Keratinocyte (primary cell): ENCODE measurements around the gene CDC6. TPM values are rescaled to one million over a fixed set of nuclear protein-coding genes. Genes with fewer than 3 reads are reported as not detected.

Source experiments
- DNase-seq: peaks from one replicate; pipeline ENCODE4 v3.0.0-alpha.2; 2011; ENCODE audit warnings: low read depth, missing footprints, low spot score
- FAIRE-seq: peaks from 2 replicates; lab custom pipeline; 2011; peaks lifted over from hg19 to GRCh38; lab: Jason Lieb, UNC
- H2AFZ ChIP-seq: 2 replicates; pipeline ENCODE4 v1.6.0; 2012; ENCODE audit warnings: low read length, control low read depth, inconsistent platforms; ENCODE audit not compliant: control insufficient read depth
- H3K27ac ChIP-seq: 2 replicates; pipeline ENCODE4 v1.5.1; 2011; ENCODE audit warnings: low read length; ENCODE audit not compliant: control insufficient read depth, insufficient read depth
- H3K27me3 ChIP-seq: 3 replicates; pipeline ENCODE4 v1.6.0; 2011; ENCODE audit warnings: low read length; ENCODE audit not compliant: control insufficient read depth, insufficient read depth; ENCODE audit errors: extremely low read depth
- H3K36me3 ChIP-seq, 2 experiments: 2 replicates in 1 of 2; 3 replicates in 1 of 2; pipeline ENCODE4 v1.5.1; 2011; ENCODE audit warnings: low read length in 2 of 2, mild to moderate bottlenecking in 1 of 2; ENCODE audit not compliant: control insufficient read depth in 2 of 2, insufficient read depth in 2 of 2; ENCODE audit errors: extremely low read depth in 1 of 2
- H3K4me1 ChIP-seq: 3 replicates; pipeline ENCODE4 v1.5.1; 2011; ENCODE audit warnings: low read length; ENCODE audit not compliant: control insufficient read depth, insufficient read depth; ENCODE audit errors: extremely low read depth
- H3K4me2 ChIP-seq: 3 replicates; pipeline ENCODE4 v1.6.0; 2011; ENCODE audit warnings: low read depth, low read length; ENCODE audit not compliant: control insufficient read depth, insufficient read depth; ENCODE audit errors: extremely low read depth
- H3K4me3 ChIP-seq, 3 experiments: fragments of 200-600 bp in 1 of 3; sonication (generic) in 1 of 3; 2 replicates in 2 of 3; 3 replicates in 1 of 3; pipeline ENCODE4 v1.5.1; 2011 to 2016; ENCODE audit warnings: low read length in 3 of 3, mild to moderate bottlenecking in 3 of 3, control low read depth in 2 of 3, inconsistent platforms in 1 of 3, low read depth in 1 of 3, mixed read lengths in 1 of 3, mixed run types in 1 of 3, moderate library complexity in 1 of 3; ENCODE audit not compliant: control insufficient read depth in 2 of 3, insufficient read depth in 2 of 3; ENCODE audit errors: extremely low read depth in 1 of 3
- H3K79me2 ChIP-seq: 2 replicates; pipeline ENCODE4 v1.6.0; 2012; ENCODE audit warnings: low read length; ENCODE audit not compliant: control insufficient read depth, insufficient read depth
- H3K9ac ChIP-seq: 3 replicates; pipeline ENCODE4 v1.6.0; 2011; ENCODE audit warnings: low read length; ENCODE audit not compliant: control insufficient read depth, insufficient read depth; ENCODE audit errors: extremely low read depth
- H3K9me1 ChIP-seq: 3 replicates; pipeline ENCODE4 v1.6.0; 2011; ENCODE audit warnings: low read length; ENCODE audit not compliant: control insufficient read depth, insufficient read depth; ENCODE audit errors: extremely low read depth
- H3K9me3 ChIP-seq: 2 replicates; pipeline ENCODE4 v1.5.1; 2012; ENCODE audit warnings: low read depth, low read length; ENCODE audit not compliant: control insufficient read depth
- H4K20me1 ChIP-seq: 3 replicates; pipeline ENCODE4 v1.6.0; 2011; ENCODE audit warnings: low read length; ENCODE audit not compliant: control insufficient read depth, insufficient read depth; ENCODE audit errors: extremely low read depth
- EZH2 ChIP-seq: IDR thresholded peaks from one replicate; pipeline ENCODE4 v1.6.1; 2012; ENCODE audit warnings: inconsistent platforms, mild to moderate bottlenecking, low read length, moderate library complexity
- dilution Hi-C: fragments of 300-500 bp; cut with MboI; formaldehyde crosslinking; loops from one replicate; pipeline ENCODE4 v1.7.0; 2020; ENCODE audit warnings: low sequenced_read_pairs; ENCODE audit not compliant: extremely low pct_ligation_motif_present
- polyA plus RNA-seq, 5 experiments: library from polyadenylated mRNA; depleted of rRNA in 3 of 5; stranded (reverse) in 3 of 5; stranded (forward) in 1 of 5; unstranded in 1 of 5; fragments of >200 nt; gene quantifications; 1 replicate in 1 of 5; 2 replicates in 3 of 5; 3 replicates in 1 of 5; pipeline versions ENCODE4 v1.2.1 to v1.2.3, GENCODE V29; 2011 to 2012; ENCODE audit warnings: missing spikeins in 2 of 5, low read depth in 1 of 5, low replicate concordance in 1 of 5
- TF ChIP-seq, protein P1 (sequence below), 3 experiments: IDR thresholded peaks in 1 of 3; conservative IDR thresholded peaks in 1 of 3; optimal IDR thresholded peaks in 1 of 3; 2 replicates in 2 of 3; 3 replicates in 1 of 3; pipeline versions ENCODE3 to v1.5.1; 2011; ENCODE audit warnings: low read length in 3 of 3, mild to moderate bottlenecking in 3 of 3, moderate library complexity in 2 of 3, control low read depth in 1 of 3, inconsistent platforms in 1 of 3; ENCODE audit not compliant: insufficient read depth in 2 of 3; ENCODE audit errors: extremely low read depth in 1 of 3

CDC6 gene
- polyA plus RNA-seq, 1 donor (not counting 4 experiments of a cell fraction or from before 2014, with no cell fraction given): 28.0 TPM

DNA sequence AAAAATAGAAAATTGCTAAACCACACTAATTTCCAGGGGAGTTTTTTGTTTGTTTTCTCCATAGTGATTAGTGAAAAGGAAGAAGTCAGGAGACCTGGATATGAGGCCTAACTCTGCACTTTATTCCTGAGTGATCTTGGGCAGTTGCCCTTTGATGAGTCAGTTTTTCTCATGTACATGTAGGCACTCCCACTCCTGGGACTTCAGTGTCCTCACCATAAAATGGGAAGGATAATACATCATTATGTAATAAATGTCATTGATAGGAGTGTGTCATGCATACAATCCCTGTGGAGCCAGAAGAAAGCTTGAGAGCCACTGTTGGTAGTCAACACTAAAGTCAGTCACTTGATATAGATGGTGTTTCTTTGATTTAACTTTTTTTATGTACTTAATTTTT, 36.1 kb upstream of the CDC6 start:
- no peak overlapping the region for H3K27ac ChIP-seq
- dilution Hi-C loops: no loop called here
- TF ChIP-seq EZH2: no peak
- TF ChIP-seq, protein P1, sequence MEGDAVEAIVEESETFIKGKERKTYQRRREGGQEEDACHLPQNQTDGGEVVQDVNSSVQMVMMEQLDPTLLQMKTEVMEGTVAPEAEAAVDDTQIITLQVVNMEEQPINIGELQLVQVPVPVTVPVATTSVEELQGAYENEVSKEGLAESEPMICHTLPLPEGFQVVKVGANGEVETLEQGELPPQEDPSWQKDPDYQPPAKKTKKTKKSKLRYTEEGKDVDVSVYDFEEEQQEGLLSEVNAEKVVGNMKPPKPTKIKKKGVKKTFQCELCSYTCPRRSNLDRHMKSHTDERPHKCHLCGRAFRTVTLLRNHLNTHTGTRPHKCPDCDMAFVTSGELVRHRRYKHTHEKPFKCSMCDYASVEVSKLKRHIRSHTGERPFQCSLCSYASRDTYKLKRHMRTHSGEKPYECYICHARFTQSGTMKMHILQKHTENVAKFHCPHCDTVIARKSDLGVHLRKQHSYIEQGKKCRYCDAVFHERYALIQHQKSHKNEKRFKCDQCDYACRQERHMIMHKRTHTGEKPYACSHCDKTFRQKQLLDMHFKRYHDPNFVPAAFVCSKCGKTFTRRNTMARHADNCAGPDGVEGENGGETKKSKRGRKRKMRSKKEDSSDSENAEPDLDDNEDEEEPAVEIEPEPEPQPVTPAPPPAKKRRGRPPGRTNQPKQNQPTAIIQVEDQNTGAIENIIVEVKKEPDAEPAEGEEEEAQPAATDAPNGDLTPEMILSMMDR (optimal IDR thresholded peaks at IDR 0.05 in 1 of 3, IDR thresholded peaks at IDR 0.05 in 1 of 3, conservative IDR thresholded peaks at IDR 0.05 in 1 of 3; ENCODE audit: extremely low read depth in 1 of 3, insufficient read depth in 2 of 3, low read length in 3 of 3): no peak
- H3K79me2 ChIP-seq: peaks cover 68% of the 10 kb centered on the region
- no peak for FAIRE-seq
- peaks cover 0 to 3% of the 10 kb centered on the region in 2 experiments for H3K36me3 ChIP-seq
- peaks cover 5% of the 10 kb centered on the region for H4K20me1 ChIP-seq
- no peak overlapping the region for H3K4me2 ChIP-seq
- no peak overlapping the region for H3K9ac ChIP-seq
- H3K9me3 ChIP-seq: no peaks in the 10 kb centered on the region
- peaks cover 6% of the 10 kb centered on the region for H3K4me1 ChIP-seq
- H3K4me3 ChIP-seq: no peak overlapping the region
- H2AFZ ChIP-seq: no peak overlapping the region
- H3K9me1 ChIP-seq: no peaks in the 10 kb centered on the region
- H3K27me3 ChIP-seq: no peaks in the 10 kb centered on the region
- peak; percentile 19 for DNase-seq

DNA sequence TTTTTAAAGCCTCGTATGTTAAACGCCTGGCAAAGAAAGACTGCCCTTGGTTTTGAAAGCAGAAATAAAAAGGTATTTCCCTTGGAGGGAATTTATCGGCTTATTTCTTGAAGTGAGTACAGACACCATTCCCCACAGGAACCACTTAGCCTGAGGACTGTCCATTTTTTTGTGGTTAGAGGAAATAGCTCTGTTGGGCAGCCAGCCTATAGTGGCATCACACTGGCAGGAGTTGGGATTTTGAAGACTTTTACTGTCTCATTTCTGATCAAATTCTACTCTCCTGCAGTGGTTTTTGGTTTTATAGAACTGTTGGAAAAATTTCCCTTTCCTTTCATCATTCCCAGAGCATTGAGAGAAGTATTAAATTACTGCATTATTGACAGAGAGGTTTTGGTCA, 34.1 kb upstream of the CDC6 start:
- Histone ChIP-seq H3K27ac (no peak overlapping the region), H3K9ac (no peak overlapping the region), H3K4me2 (no peak overlapping the region), H3K4me3 (no peak overlapping the region), H3K79me2 (peaks cover 53% of the 10 kb centered on the region), H2AFZ (no peak overlapping the region), H3K9me3 (no peaks in the 10 kb centered on the region), H3K4me1 (peaks cover 6% of the 10 kb centered on the region), H3K36me3 (peaks cover 3 to 7% of the 10 kb centered on the region in 2 experiments), H3K27me3 (no peaks in the 10 kb centered on the region), H4K20me1 (peaks cover 5% of the 10 kb centered on the region), H3K9me1 (no peaks in the 10 kb centered on the region)
- FAIRE-seq (no peak), DNase-seq (no peak)
- dilution Hi-C loops: no loop called here
- no peak for TF ChIP-seq EZH2
- TF ChIP-seq, protein P1 (optimal IDR thresholded peaks at IDR 0.05 in 1 of 3, IDR thresholded peaks at IDR 0.05 in 1 of 3, conservative IDR thresholded peaks at IDR 0.05 in 1 of 3; ENCODE audit: extremely low read depth in 1 of 3, insufficient read depth in 2 of 3, low read length in 3 of 3): no peak
